NK-92 (cell line): ENCODE measurements around the gene CDC45.
"Not testable (repeated sequence)": the region's sequence is repeated elsewhere in the genome, so short reads cannot be mapped to it uniquely, and the experiment has no call there.

ENCODE experiments used
- DNase-seq: peaks from one replicate; lab custom pipeline; 2025; ENCODE audit not compliant: unreplicated experiment; lab: John Stamatoyannopoulos, UW

CDC45 gene

GRCh38 chr22:19526076-19526701 is 46.5 kb downstream of the CDC45 start:
- no peak for DNase-seq

- DNase-seq = no peak
These were observed 47.0 kb downstream of the CDC45 start for GRCh38 chr22:19526702-19527111.

- DNase-seq = no peak
These were observed 47.6 kb downstream of the CDC45 start for GRCh38 chr22:19527321-19527721.

GRCh38 chr22:19527861-19528417 is 48.2 kb downstream of the CDC45 start:
- DNase-seq = no peak

- DNase-seq = no peak
These were observed 50.1 kb downstream of the CDC45 start for GRCh38 chr22:19529811-19530210.

- no peak for DNase-seq
These were observed 51.0 kb downstream of the CDC45 start for GRCh38 chr22:19530751-19531150.

GRCh38 chr22:19531327-19531726 is 51.6 kb downstream of the CDC45 start:
- DNase-seq = not testable (repeated sequence)

GRCh38 chr22:19533049-19533626 is 53.4 kb downstream of the CDC45 start:
- DNase-seq = no peak

- DNase-seq = no peak
These were observed 54.1 kb downstream of the CDC45 start for GRCh38 chr22:19533857-19534256.

GRCh38 chr22:19535001-19535400 is 55.3 kb downstream of the CDC45 start:
- DNase-seq = no peak

- DNase-seq = no peak
These were observed 56.8 kb downstream of the CDC45 start for GRCh38 chr22:19536564-19536963.

- DNase-seq = no peak
These were observed 58.3 kb downstream of the CDC45 start for GRCh38 chr22:19537941-19538488.

- no peak for DNase-seq
These were observed 60.7 kb downstream of the CDC45 start for GRCh38 chr22:19540394-19540793.

- no peak for DNase-seq
These were observed 64.4 kb downstream of the CDC45 start for GRCh38 chr22:19543970-19544708.

- no peak for DNase-seq
These were observed 66.2 kb downstream of the CDC45 start for GRCh38 chr22:19545935-19546207.

- DNase-seq = no peak
These were observed 67.0 kb downstream of the CDC45 start for GRCh38 chr22:19546680-19547079.

GRCh38 chr22:19547620-19548019 is 67.9 kb downstream of the CDC45 start:
- no peak for DNase-seq

- DNase-seq = not testable (repeated sequence)
These were observed 68.7 kb downstream of the CDC45 start for GRCh38 chr22:19548427-19548826.

- no peak for DNase-seq
These were observed 69.2 kb downstream of the CDC45 start for GRCh38 chr22:19548964-19549363.

- DNase-seq = no peak
These were observed 69.7 kb downstream of the CDC45 start for GRCh38 chr22:19549428-19549827.

- no peak for DNase-seq
These were observed 70.7 kb downstream of the CDC45 start for GRCh38 chr22:19550382-19550781.

GRCh38 chr22:19553201-19553600 is 73.5 kb downstream of the CDC45 start:
- DNase-seq = no peak
